ENCODE data around the gene NSUN2. TPM values are rescaled to one million over a fixed set of nuclear protein-coding genes. Genes with fewer than 3 reads are reported as not detected.
A peak's percentile ranks its signal among the peaks of the same experiment; 100 is the strongest.

NSUN2 gene
- total RNA-seq, 3 donors from 2014 or later (not counting 1 experiment from before 2014, with no cell fraction given) = 61.3 to 87.4 (median 81.4) TPM

GRCh38 chr5:6633469-6634245, 813 bp upstream of the NSUN2 start:
- H3K27ac ChIP-seq (ENCODE audit: low read length) = no peak overlapping the region
- intact Hi-C loops (cut with micrococcal nuclease) = loop anchor here (1.0 to 5.0 kb wide), 4 partner anchors 80 to 1211 kb away; partner anchors contain the start of genes ICE1, MED10 and TENT4A
- TF ChIP-seq CTCF (IDR thresholded peaks at IDR 0.05) = no peak
- DNase-seq (no peak), ATAC-seq (peak; percentile 48 to 59 (median 51))
- Mint-ChIP-seq H3K9me3 (no peaks in the 10 kb centered on the region), H3K4me1 (peaks cover 45 to 46% of the 10 kb centered on the region in 2 donors), H3K4me3 (peak overlapping the region; percentile 98), H3K27ac (peak overlapping the region; percentile 97 to 98), H3K27me3 (ENCODE audit: low read depth in 2 of 2) (no peaks in the 10 kb centered on the region), H3K36me3 (no peaks in the 10 kb centered on the region)
- no peaks in the 10 kb centered on the region for H3K9me3 ChIP-seq (ENCODE audit: control insufficient read depth, insufficient read depth, low read length)
- no peaks in the 10 kb centered on the region for H3K27me3 ChIP-seq (ENCODE audit: control insufficient read depth, insufficient read depth, low read length)
- H3K36me3 ChIP-seq (ENCODE audit: control insufficient read depth, insufficient read depth, low read length) = peaks cover 19% of the 10 kb centered on the region
- WGBS (ENCODE audit: insufficient coverage) = under 1% methylated on average over 75 of the region's 75 CpGs
- H3K4me1 ChIP-seq (ENCODE audit: control insufficient read depth, insufficient read depth, low read length) = peaks cover 24% of the 10 kb centered on the region
- peak overlapping the region; percentile 87 for H3K4me3 ChIP-seq (ENCODE audit: low read length)

- intact Hi-C loops (cut with micrococcal nuclease) = loop anchor here (5.0 kb wide), 1 partner anchor 255 kb away; the partner anchor contains the start of gene MED10
- Histone ChIP-seq H3K27ac (ENCODE audit: low read length) (peak overlapping the region; percentile 100), H3K36me3 (ENCODE audit: control insufficient read depth, insufficient read depth, low read length) (peaks cover 24% of the 10 kb centered on the region), H3K4me1 (ENCODE audit: control insufficient read depth, insufficient read depth, low read length) (peaks cover 24% of the 10 kb centered on the region), H3K9me3 (ENCODE audit: control insufficient read depth, insufficient read depth, low read length) (no peaks in the 10 kb centered on the region), H3K4me3 (ENCODE audit: low read length) (peak overlapping the region; percentile 87), H3K27me3 (ENCODE audit: control insufficient read depth, insufficient read depth, low read length) (no peaks in the 10 kb centered on the region)
- TF ChIP-seq CTCF (IDR thresholded peaks at IDR 0.05) = no peak
- WGBS (ENCODE audit: insufficient coverage) = under 1% methylated on average over 33 of the region's 33 CpGs
- H3K36me3 Mint-ChIP-seq = no peaks in the 10 kb centered on the region
- H3K4me1 Mint-ChIP-seq = peaks cover 46 to 51% of the 10 kb centered on the region in 2 donors
- ATAC-seq (peak in 1 of 3 donors; percentile 19), DNase-seq (no peak)
- H3K9me3 Mint-ChIP-seq = no peaks in the 10 kb centered on the region
- no peaks in the 10 kb centered on the region for H3K27me3 Mint-ChIP-seq (ENCODE audit: low read depth in 2 of 2)
- H3K4me3 Mint-ChIP-seq = peak overlapping the region; percentile 98
- H3K27ac Mint-ChIP-seq = peak overlapping the region; percentile 97 to 98
Observed at GRCh38 chr5:6632324-6632887, 438 bp downstream of the NSUN2 start.

- Mint-ChIP-seq H3K27me3 (ENCODE audit: low read depth in 2 of 2) (no peaks in the 10 kb centered on the region), H3K4me1 (peaks cover 50 to 51% of the 10 kb centered on the region in 2 donors), H3K27ac (peak overlapping the region; percentile 58 to 97), H3K9me3 (no peaks in the 10 kb centered on the region), H3K4me3 (peak overlapping the region; percentile 98), H3K36me3 (no peaks in the 10 kb centered on the region)
- Histone ChIP-seq H3K27ac (ENCODE audit: low read length) (no peak overlapping the region), H3K4me3 (ENCODE audit: low read length) (no peak overlapping the region), H3K4me1 (ENCODE audit: control insufficient read depth, insufficient read depth, low read length) (peaks cover 24% of the 10 kb centered on the region), H3K36me3 (ENCODE audit: control insufficient read depth, insufficient read depth, low read length) (peaks cover 32% of the 10 kb centered on the region), H3K27me3 (ENCODE audit: control insufficient read depth, insufficient read depth, low read length) (no peaks in the 10 kb centered on the region), H3K9me3 (ENCODE audit: control insufficient read depth, insufficient read depth, low read length) (no peaks in the 10 kb centered on the region)
- WGBS (ENCODE audit: insufficient coverage) = 90% methylated on average over 4 of the region's 4 CpGs
- intact Hi-C loops (cut with micrococcal nuclease) = loop anchor here (5.0 kb wide), 1 partner anchor 254 kb away; the partner anchor contains the start of gene MED10
- ATAC-seq = no peak
- no peak for TF ChIP-seq CTCF (IDR thresholded peaks at IDR 0.05)
- DNase-seq = no peak
Observed at GRCh38 chr5:6631441-6631840, 1.4 kb downstream of the NSUN2 start.
